NCI-H128 (cell line): ENCODE results near the gene RAB11FIP4.

Source experiments
- DNase-seq: peaks from one replicate; lab custom pipeline; 2025; ENCODE audit not compliant: unreplicated experiment; lab: John Stamatoyannopoulos, UW

Gene RAB11FIP4

DNA sequence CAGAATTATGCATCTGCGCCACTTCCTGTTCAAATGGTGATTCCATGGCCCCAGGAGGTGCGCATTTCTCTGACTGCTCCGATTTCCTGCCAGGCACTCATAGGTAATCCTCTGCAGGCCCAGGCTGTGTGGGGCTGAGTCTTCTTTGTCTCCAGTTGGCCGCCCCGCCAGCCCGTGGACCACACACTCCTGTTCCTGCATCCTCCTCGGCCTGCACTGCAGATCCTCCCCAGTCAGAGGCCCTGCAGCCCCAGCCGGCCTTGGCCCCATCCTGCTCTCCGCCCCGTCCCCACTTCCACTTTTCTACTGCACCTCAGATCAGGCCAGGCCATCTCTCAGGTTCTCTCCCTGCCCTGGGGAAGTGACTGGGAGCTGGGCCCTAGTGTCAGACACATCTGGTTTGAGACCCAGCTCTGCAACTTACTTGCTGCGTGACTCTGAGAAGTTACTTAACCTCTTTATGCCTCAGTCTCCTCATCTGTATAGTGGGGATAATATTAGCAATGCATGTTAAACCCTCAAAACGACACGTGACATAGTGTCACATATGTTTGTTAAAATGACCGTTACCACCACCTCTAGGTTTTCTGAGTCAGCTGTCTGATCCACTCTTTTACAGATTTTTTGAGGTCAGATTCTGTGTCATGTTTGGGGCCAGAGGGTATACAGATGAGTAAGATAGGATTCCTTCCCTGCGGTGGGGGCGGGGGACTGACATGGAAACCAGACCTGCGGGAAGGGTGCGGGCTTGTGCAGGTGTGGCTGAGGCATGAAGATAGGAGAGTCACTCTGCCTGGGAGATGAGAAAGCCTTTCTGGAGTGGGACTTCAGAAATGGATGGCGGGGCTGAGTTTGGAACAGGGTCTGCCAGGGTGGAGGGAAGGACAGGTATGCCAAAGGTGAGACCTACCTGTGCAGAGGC lies 12.8 kb downstream of the RAB11FIP4 start:
- DNase-seq: no peak

DNA sequence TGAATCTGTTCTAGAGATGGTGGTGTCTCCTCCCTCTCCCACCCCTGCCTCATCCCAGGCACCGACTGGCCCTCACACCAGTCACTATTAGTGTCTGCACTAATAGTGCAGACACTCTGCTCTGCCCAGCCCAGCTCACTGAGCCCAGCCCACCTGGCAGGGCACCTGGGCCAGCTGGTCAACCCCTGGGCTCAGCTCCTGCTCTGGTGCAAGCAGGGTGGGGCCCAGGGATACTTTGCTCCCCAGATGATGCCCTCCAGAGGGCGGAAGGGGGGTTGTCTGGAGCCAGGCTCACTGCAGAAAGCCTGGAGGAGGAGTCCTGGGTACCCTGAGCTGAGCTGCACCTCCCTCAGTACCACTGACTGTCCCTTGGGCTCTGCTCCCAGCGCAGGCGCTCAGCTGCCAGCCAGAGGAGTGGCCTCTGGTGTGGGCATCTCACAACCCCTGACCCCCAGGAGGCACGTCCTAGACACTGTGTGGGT lies 14.5 kb downstream of the RAB11FIP4 start:
- DNase-seq: no peak

DNA sequence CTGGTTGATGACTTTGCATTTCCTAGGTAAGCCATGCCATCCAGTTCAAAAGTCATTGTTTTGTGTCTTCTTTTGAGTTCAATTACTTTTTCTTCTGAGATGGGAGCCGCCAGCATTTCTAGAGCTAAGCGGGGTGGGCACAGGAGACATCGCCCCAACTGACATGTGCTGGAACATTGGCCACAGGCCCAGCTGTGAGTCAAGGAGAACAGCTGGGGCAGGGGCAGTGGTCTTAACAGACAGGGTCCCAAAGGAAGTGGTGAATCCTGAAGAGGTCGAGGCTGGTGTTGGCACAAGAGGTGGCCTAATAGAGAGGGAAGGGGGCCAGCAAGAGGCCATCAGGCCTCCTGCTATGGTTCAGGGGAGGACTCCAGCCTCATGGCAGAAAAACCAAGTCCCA lies 17.1 kb downstream of the RAB11FIP4 start:
- DNase-seq: no peak

DNA sequence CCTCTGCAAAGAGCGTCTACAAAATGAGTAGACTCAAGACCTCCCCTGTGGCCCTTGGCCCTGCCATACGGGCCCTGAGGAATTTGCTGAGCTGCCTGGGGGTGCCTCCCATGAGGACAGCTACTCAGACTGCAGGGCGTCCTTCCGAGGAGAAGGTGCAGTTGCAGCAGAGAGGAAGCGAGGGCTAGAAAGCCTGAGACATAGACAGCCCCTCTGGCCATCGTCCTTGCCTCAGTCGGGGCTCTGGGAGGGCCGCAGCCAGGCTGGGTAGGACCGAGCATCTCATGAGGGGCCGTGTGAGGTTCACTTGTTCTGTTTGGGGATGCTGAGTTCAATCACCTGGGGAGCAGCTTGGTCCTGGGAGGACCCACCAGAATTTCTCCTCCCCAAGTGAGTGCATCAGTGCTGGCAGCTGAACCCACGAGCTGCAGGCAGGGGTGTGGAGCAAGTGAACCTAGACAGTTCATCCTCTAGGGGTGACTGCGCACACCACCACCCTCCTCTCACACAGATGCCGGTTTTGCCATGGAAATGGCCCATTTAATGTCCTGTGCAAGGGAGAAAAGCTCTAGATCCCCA lies 20.3 kb downstream of the RAB11FIP4 start:
- no peak for DNase-seq

DNA sequence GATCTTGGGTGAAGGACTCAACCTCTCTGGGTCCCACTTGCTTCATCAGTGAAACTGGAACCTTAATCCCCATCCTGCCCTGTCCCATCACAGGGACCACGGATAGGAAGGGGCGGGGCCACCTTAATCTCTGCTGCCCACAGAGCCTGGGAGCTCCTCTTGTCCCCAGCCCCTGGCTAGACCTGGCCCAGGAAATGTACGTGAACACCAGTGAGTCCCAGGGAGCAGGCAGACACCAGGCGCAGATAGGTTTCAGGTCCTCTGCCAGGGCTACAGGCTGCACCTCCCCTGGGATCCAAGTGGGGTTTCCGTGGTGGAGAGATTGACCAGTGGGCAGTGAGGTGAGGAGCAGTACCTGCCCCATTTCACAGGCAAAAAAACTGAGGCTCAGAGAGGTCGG lies 21.0 kb downstream of the RAB11FIP4 start:
- no peak for DNase-seq

DNA sequence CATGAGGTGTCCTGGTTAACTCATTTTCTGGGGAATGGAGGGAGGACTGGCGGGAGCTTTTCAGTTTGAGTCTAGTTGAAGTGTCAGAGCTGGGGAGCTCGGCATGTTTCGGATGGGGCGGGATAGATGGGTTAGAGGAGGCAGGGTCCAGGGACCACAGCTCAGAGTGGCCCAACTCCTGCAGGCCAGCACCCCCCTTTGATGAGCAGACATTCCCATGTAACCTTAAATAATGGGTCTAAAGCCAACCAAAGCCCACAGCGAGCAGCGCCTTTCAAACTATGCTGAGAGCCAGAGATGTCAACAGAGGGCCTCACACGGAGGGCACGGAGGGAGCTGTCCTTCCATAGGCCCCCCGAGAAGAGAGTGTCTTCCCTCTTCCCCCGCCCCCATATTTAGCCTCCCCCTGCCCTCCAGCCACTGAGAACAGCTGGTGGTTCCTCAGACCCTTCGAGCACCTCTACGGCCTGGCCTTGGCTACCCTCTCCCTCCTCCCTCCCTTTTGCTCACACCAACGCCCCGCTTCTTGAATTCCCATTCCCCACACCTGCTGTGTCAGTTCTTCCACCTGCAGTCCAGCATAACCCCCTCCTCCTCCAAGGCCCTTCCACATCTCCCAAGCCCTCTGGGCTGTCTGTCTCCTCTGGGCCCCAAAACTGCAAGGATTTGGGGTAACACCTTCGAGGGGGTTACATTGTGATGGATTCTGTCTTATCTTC lies 21.8 kb downstream of the RAB11FIP4 start:
- no peak for DNase-seq

DNA sequence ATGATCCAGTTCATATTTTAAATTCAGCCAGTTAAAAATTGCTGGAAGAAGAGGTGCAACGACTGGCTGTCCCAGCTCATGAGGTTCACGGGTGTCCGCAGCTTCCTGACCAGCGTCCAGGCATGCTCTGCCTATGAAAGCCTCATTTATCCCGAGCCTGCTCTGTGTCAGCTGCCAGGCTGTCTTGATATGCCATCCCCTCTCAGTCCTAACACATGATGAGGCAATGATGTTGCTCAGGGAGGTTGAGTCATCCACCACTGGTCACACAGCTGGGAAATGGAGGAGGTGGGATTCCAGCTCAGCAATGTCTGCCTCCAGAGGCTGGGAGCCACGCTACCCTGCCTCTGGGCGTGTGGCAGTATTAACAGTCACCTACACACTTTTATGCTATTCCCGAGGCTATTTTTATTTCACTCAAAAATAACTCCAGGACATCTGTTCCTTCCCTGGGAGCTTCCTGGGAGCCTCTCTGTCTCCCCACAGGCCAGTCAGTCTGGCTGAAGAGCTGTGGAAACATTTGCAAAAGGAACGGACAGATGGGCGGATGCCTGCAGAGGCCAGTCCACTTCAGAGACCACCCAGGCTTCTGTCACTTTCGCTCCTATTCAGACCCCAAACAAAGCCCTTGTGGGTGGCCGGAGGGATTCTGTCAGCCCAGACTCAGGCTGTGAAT lies 22.5 kb downstream of the RAB11FIP4 start:
- DNase-seq: no peak

DNA sequence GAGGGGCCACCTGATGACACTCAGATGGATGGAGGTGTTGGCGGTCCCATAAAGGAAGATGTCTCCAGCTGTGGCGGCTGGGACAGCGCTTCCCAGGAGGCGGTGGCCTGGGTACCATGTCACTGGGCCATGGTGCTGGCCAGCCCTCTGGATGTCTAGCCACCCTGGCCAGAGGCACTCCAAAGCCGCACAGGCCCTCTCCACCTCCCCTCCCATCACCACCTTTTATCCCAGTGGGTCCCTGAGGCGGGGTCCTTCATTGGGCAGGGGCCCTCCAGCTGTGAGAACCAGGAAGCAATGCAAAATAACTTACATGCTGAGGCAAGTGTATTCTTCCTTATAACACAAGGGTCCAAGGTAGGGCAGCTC lies 23.1 kb downstream of the RAB11FIP4 start:
- DNase-seq: no peak

DNA sequence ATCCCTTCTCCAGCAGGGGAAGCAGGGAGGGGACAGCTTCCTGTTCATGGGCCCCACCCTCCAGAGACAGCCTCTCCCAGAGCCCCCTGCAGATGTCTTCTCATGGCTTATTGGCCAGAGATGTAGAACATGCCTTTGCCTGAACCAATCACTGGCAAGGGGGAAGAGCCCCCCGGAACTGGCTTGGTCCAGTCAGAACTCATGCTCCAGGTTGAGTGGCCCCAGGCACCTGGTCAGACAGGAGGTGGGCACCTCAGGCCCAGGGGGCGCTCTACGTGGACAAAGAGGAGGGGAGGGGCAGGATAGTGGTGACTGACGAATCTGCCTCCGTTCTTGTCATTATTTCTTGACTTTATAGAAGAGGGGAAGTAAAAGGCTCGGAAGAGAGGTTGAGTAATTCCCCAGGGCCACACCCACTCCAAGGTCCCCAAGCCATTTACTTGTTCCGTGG lies 23.6 kb downstream of the RAB11FIP4 start:
- DNase-seq: no peak

DNA sequence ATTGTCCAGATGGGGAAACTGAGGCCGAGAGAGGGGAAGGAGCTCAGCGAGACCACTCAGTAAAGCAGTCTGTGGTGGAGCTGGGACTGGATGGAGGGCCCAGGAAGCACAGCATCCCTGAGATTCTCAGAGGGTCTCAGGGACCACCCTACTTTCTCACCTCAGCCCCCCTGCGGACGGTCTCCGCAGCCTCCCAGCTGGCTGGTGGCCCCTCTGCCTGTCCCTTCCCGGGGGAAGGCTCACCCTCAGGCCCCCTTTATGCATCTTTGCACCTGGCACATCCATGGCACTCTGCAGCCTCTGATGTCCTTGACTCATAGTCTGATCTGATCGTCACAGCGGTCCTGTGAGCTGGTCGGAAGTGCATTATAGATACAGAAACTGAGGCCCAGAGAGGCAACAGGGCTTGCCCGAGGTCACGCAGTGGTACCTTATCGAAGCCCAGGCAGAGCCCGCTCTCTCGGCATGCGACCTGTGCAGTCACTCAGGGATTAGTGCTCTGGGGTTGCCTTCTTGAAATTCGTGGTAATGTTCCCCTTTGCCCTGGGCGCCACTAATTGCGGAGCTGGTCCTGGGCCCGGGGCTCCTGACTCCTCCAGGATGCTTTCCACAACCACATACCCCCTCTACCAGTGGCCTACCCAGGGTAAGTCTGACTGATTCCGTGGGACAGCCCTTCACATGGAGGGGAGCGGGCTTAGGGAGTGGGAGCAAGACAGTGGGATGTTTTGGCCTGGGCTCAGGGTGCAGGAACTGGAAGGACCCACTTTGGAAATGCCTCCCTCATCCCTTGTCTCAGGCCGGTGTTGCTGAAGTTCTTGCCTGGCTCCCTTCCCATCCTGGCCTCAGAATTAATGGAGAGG lies 24.4 kb downstream of the RAB11FIP4 start:
- no peak for DNase-seq

DNA sequence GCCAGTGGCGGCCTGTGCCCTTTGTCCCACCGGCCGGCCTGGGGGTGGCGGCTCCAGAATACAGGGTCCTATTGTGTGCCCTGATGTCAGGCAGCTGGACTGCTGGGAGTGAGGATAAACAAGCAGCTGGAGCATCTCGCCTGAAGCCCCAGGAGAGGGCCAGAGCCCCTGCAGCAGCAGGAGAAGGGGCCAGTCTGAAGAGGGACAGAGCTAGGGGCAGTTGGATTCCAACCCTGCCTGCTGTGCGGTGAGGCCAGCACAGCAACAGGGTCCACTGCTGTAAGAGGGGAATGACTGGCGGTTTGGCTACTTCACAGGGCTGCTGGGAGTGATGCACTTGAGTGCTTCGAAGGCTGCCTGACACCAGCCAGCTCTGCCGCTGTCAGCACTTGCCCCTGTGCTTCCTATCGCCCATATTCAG lies 25.0 kb downstream of the RAB11FIP4 start:
- DNase-seq: no peak

DNA sequence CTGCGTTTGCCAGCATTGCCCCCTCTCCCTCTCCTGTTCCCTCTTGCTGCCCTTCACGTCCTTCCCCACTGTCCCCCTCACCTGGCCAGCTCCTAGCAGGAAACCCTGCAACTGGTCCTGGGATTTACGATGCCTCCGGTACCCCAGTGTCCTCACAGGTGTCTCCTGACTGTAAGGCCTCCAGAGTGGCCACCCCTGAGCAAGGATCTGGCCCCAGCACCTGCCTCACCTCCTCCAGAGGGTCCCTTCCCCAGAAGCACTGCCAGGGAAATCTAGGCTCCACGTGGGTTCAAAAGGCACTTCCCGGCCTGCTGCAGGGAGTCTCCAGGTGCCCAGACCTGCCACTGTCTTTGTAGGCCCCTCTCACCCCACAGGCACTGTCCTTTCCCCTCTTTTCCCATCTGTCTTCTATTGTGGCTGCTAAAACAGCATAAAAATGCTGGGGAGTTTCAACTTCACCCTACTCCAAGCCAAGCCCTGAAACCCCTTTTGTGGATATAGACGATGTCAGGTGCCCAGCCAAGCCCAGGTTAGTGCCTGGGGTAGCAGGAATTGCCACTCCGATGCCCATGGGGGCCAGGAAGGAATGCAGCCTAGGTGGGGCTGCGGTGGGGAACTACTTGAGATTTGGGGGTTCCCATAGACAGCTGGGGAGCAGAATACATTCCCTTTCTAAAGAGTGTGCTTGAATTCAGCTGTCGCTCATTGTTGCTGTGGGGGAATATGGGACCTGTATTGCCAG lies 25.7 kb downstream of the RAB11FIP4 start:
- no peak for DNase-seq

DNA sequence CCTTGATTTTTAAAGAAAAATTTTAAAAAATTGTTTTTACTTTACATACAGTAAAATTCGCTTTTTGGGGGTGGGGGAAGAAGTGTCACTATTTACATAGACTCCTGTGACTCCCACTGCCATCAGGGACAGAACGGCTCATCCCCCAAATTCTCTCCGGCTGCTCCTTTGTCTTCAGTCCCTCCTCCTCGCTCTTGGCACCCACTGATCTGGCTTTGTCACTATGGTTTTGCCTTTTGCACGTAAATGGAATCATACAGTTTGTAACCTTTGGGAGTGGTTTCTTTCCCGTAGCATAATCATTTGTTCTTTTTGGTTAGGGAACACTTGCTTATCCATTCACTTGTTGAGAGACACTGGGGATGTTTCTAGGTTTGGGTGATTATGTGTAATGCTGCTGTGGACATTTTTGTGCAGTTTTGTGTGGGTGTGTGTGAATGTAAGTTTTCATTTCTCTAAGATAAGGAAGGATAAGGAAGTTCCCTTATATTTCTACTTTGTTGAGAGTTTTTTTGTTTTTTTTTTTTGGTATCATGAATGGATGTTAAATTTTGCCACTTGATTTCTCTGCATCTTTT lies 27.4 kb downstream of the RAB11FIP4 start:
- no peak for DNase-seq

DNA sequence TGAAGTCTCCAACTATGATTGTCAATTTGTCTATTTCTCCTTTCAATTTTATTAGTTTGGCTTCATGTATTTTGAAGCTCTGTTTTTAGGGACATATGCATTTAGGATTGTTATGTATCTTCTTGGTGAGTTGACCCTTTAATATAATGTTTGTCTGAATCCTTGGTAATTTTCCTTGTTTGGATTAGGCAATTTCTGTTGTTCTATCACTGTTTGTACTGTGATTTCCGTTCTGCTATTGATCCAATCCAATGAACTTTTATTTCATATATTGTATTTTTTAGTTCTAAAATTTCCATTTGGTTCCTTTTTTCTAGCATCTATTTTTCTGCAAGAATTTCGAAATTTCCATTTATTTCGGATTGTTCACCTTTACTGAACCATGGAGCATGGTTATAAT lies 31.0 kb downstream of the RAB11FIP4 start:
- DNase-seq: no peak

DNA sequence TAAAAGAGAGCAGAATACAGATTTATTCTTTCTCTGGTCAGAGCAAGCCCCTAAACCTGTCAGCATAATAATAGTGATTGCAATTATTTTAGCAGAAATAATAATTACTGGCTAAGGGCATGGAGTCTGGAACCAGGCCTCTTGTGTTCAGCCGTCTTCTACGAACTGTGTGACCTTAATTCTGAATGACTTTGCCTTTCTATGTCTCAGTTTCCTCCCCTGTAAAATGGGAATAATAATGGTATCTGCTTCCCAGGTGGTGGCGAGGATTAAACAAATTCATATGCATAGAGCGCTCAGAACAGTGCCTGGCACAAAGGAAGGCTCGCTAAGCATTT lies 33.4 kb downstream of the RAB11FIP4 start:
- DNase-seq: no peak

DNA sequence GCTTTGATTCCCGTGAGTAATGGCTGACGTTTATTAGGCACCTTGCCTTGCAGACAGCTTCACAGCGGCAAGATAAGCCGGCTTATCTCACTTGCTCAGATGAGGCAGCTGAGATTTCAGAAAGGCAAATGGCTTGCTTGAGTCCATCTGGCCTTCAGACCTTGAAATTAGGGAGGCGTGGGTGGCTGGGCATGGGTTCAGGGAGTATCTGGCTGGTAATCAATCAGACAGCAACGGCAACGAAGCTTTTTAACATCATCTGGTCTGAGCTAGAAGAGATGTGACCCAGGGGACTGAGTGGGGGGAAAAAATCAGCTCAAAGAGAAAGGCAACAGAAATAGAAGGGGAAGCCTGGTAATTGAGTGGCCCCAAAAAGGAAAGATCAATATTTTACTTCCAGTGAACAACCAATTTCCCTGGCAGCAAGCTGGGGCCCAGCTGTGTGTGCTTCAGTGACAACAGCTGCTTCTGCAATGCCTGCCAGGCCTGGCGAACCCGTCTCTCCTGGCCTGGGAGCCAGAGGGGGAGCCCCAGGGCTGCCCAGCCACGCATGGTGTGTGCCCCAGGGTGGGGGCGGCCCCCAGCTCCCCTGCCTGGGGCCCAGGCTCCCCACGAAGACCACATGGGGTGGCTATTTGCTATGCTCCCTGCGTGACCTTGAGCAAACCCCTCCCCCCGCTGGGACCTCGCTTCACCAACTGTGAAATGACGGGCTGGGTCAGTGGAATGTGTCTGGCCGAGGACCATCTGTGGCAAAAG lies 34.0 kb downstream of the RAB11FIP4 start:
- DNase-seq: no peak

DNA sequence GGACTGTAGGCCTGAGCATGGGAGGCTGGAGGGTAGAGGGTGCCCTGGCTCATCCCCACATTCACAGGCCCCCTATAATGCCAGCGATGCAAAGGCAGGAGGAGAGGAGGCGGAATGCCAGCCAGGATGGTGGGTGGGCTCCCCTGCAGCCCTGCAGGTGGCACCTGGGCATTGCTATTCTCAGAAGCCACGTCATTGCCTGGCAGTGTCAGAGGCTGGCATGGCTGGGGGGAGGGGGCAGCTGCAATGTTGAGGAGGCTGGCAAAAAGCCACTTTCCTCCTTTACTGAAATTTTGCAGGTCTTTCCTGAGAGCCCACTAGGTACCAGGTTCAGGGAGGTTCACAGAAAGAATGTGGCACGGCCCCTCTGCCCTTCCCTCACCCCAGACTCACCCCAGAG lies 36.2 kb downstream of the RAB11FIP4 start:
- DNase-seq: no peak

DNA sequence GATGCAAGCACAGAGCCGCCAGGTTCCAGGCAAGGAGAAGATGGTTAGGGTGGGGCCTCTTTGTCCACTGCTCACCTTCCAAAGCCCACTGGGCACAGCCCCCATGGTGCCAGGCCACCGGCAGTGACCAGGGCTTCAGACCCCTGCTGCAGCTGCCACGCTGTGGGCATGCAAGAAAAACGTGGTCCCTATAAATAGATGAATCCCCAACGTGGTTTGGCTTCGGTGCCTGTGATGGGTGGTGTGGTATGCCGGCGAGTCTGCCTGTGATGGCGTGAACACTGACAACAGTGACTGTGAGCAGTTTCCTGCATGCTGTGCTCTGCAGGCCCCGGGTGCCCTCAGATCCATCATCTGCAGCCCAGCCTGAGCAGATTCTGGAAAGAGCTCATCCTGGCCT lies 36.6 kb downstream of the RAB11FIP4 start:
- no peak for DNase-seq

DNA sequence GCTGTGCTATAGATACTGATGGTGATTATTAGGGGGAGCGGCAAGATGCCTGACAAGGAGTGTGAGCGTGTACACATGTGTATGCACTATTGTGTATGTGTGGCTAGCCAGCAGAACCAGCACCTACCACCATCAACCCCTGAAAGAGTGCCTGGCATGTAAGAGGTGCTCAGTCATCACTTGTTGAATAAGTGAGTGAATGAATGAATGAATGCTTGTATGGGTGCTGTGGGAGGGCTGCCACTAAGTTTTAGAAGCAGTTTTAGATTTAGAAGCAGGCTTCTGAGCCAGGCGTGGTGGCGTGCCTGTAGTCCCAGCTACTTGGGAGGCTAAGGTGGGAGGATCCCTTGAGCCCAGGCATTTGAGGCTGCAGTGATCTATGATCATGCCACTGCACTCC lies 37.0 kb downstream of the RAB11FIP4 start:
- DNase-seq: no peak
